Muscle layer of colon (tissue), 2 donors: ENCODE measurements around the gene PCIF1.
"Not testable (repeated sequence)": the region's sequence is repeated elsewhere in the genome, so short reads cannot be mapped to it uniquely, and the experiment has no call there.

Experiments
- H3K27ac ChIP-seq: one replicate; pipeline ENCODE4 v1.7.0; 2013; ENCODE audit warnings: low read depth, mild to moderate bottlenecking, low read length, moderate library complexity
- H3K27me3 ChIP-seq, 2 donors: one replicate each; pipeline ENCODE4 v1.7.0; 2013; ENCODE audit warnings: low read length in 2 of 2, mild to moderate bottlenecking in 2 of 2; ENCODE audit not compliant: insufficient read depth in 2 of 2, control insufficient read depth in 1 of 2
- H3K36me3 ChIP-seq: one replicate; pipeline ENCODE4 v1.7.0; 2013; ENCODE audit warnings: mild to moderate bottlenecking, low read length; ENCODE audit not compliant: insufficient read depth
- H3K4me1 ChIP-seq: one replicate; pipeline ENCODE4 v1.7.0; 2013; ENCODE audit warnings: mild to moderate bottlenecking, low read length; ENCODE audit not compliant: insufficient read depth
- H3K4me3 ChIP-seq, 2 donors: one replicate each; pipeline ENCODE4 v1.7.0; 2013; ENCODE audit warnings: low read length in 2 of 2, low read depth in 1 of 2, mild to moderate bottlenecking in 1 of 2, moderate library complexity in 1 of 2
- H3K9ac ChIP-seq: one replicate; pipeline ENCODE4 v1.7.0; 2013; ENCODE audit warnings: low read length
- H3K9me3 ChIP-seq: one replicate; pipeline ENCODE4 v1.7.0; 2013; ENCODE audit warnings: mild to moderate bottlenecking, low read length
- donor health status: abdominal sarcoma.
- donor health status: Adenocarcinoma of cecum.

The PCIF1 gene

DNA sequence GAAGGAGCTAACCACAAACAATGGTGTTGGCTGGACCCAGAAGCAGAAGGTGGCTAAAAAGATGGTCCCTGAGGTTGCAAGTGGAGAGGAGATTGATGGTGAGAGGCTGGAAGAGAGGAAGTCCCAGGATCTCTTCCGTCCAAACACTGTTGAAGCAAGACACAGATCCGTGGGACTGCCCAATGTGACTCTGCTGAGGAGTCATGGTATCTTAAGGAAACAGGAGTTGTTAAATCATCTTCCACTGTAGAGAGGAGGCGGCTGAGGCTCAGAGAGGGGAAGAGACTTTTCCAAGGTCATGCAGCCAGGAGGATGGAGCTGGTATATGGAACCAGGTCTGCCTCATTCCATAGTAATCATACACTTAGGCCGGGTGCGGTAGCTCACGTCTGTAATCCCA, 41.6 kb downstream of the PCIF1 start:
- H3K9ac ChIP-seq: no peak overlapping the region
- no peaks in the 10 kb centered on the region for H3K27me3 ChIP-seq
- H3K27ac ChIP-seq: no peak overlapping the region
- no peaks in the 10 kb centered on the region for H3K9me3 ChIP-seq
- peaks cover 6% of the 10 kb centered on the region for H3K4me1 ChIP-seq
- no peaks in the 10 kb centered on the region for H3K36me3 ChIP-seq
- H3K4me3 ChIP-seq: no peak overlapping the region

DNA sequence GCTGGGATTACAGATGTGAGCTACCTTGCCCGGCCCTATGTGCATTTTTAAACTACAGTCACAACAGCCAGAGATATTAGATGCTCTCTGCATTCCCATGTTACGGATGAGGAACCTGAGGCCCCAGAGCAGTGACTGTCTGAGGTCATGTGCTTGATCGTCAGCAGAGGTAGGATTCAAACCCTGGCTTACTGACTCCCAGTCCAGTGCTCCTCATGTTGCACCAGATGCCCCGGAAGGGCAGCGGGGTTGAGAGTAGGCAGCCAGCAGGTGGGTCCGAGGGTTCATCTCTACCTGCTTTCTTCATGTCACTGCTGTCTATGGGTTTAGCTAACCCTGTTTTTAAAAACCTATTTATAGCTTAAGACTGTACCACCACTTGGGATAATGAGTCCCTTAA, 46.8 kb downstream of the PCIF1 start:
- H3K9ac ChIP-seq: no peak overlapping the region
- H3K27ac ChIP-seq: no peak overlapping the region
- no peaks in the 10 kb centered on the region for H3K9me3 ChIP-seq
- no peaks in the 10 kb centered on the region for H3K27me3 ChIP-seq
- no peak overlapping the region for H3K4me3 ChIP-seq
- no peaks in the 10 kb centered on the region for H3K36me3 ChIP-seq
- H3K4me1 ChIP-seq: no peaks in the 10 kb centered on the region

DNA sequence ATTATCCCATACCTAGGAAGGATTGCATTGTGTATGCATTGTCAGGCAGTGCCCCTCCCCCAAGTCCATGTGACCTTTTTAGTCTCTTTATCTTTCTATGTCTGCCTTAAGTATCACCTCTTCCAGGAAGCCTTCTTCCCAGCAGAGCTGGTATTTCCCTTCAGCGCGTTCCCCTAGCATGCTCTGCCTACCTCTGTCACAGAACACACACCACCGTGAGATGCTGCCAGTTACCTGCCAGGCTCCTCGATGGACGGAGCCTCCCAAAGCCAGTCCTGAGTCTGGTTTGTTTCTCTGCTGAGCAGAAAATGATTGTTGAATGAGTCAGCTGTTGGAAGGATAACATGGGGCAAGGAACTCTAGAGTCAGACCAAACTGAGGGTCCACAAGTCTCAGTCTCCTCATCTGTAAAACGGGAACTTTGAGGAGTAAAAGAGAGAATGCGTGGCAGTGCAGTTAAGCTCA, 48.8 kb downstream of the PCIF1 start:
- H3K9ac ChIP-seq: no peak overlapping the region
- H3K27me3 ChIP-seq: no peaks in the 10 kb centered on the region
- no peak overlapping the region for H3K4me3 ChIP-seq
- no peak overlapping the region for H3K27ac ChIP-seq
- no peaks in the 10 kb centered on the region for H3K9me3 ChIP-seq
- no peaks in the 10 kb centered on the region for H3K36me3 ChIP-seq
- H3K4me1 ChIP-seq: no peaks in the 10 kb centered on the region

DNA sequence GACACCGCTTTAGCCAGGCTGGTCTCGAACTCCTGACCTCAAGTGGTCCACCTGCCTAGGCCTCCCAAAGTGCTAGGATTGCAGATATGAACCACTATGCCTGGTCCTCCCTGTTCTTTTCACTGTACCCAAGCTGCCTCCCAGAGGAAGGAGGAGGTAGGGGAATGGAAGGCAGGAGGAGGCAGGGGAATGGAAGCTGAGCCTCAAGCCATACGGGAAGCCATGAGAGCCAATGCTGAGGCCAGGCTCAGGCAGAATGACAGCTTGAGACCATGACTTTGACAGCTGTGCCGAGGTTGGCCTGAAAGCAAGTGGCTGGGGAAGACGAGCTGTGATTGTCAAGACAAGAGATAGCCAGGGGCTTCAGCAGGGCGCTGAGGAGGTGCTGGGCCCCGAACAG, 51.1 kb downstream of the PCIF1 start:
- no peaks in the 10 kb centered on the region for H3K9me3 ChIP-seq
- H3K27me3 ChIP-seq: peaks cover 0 to 3% of the 10 kb centered on the region in 2 donors
- H3K27ac ChIP-seq: no peak overlapping the region
- H3K4me3 ChIP-seq: no peak overlapping the region
- no peak overlapping the region for H3K9ac ChIP-seq
- H3K36me3 ChIP-seq: no peaks in the 10 kb centered on the region
- no peaks in the 10 kb centered on the region for H3K4me1 ChIP-seq

DNA sequence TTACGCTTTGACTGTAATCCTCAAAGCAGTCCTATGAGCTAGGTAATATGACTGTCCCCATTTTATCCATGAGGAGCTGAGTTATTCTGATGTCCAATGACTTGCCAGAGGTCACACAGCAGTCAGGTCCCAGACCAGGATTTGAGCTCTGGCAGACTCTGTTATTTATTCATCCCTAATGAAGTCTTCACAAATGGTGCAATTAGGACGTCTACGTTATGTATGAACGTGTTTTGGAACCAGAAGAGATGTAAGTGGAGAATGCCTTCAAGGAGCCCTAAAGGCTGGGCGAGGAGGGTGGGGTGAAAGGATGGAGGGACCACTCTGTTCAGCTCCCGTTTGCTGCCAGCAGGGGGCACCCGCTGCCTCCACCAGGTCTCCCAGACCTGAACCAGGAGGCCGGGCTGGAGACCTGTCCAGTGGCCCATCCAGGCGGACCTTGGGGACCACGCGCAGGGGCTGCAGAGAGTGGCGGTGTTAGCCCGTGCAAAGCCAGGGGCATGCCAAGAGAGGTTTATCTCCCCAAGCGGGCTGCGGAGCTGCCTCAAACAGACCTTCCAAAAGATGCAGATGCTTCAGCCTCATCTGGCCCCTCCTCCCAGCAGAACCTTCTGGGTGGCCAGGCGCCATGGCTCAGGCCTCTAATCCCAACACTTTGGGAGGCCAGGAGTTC, 52.8 kb downstream of the PCIF1 start:
- Histone ChIP-seq H3K27me3 (peaks cover 0 to 3% of the 10 kb centered on the region in 2 donors), H3K4me3 (no peak overlapping the region), H3K27ac (no peak overlapping the region), H3K9me3 (no peaks in the 10 kb centered on the region), H3K36me3 (no peaks in the 10 kb centered on the region), H3K4me1 (no peaks in the 10 kb centered on the region), H3K9ac (no peak overlapping the region)

DNA sequence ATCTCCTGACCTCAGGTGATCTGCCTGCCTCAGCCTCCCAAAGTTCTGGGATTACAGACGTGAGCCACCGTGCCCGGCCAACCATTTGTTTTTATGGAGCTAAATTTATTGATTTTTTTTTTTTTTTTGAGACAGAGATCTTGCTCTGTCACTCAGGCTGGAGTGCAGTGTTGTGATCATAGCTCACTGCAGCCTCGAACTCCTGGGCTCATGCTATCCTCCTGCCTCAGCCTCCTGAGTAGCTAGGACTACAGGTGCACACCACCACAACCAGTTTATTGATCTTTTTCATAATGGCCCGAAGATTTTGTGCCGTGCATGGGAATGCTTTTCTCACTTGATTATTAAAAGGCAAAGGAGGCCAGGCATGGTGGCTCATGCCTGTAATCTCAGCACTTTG, 54.3 kb downstream of the PCIF1 start:
- H3K27ac ChIP-seq, H3K4me1 ChIP-seq, H3K36me3 ChIP-seq, H3K4me3 ChIP-seq, H3K27me3 ChIP-seq, H3K9ac ChIP-seq, H3K9me3 ChIP-seq: not testable (repeated sequence)

DNA sequence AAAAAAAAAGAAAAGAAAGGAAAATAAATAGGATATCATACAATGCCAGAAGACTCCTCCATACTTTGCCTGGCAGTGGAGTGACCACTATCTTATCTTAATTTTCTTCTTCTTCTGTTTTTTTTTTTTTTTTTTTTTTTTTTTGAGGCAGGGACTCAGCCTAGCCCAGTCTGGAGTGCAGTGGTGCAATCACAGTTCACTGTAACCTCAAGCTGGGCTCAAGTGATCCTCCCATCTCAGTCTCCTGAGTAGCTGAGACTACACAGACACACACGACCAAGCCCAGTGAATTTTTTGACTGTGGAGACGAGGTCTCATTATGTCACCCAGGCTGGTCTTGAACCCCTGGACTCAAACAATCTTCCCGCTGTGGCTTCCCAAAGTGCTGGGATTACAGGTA, 57.1 kb downstream of the PCIF1 start:
- Histone ChIP-seq H3K9ac (no peak overlapping the region), H3K36me3 (no peaks in the 10 kb centered on the region), H3K27me3 (peaks cover 0 to 8% of the 10 kb centered on the region in 2 donors), H3K9me3 (no peaks in the 10 kb centered on the region), H3K4me1 (no peaks in the 10 kb centered on the region), H3K4me3 (no peak overlapping the region), H3K27ac (no peak overlapping the region)

DNA sequence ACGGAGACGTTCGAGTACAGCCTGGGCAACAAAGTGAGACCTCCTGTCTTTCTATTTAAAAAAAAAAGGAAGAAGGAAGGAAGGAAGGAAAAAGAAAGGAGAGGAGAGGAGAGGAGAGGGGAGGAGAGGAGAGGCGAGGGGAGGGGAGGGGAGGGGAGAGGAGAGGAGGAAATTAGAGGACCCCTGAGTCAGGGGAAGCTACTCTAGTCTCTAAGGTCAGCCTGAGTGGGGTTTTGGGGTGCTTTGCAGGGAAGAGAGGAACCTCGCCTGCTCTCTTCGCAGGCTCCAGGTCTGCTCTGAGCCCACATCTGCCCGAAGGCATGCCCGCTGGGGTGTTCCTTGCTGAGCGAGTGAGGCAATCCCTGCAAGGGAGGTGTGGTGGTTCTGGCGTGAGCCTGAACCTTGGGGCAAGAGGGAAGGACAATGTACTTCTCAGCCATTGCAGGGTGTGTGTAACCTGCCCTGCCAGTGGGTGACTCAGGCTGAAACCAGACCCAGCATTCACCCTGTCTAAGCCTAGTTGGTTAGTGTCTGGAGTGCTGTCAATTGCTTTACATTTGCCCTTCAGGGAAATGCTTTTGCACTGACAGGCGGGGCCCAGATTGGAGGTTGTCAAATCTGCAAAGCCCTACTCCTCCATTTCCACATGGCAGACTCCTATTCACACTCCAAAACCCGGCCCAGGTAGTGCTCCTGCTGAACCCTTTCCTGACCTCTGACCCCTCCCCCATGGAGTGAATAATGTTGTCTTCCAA, 58.9 kb downstream of the PCIF1 start:
- Histone ChIP-seq H3K36me3 (no peaks in the 10 kb centered on the region), H3K4me1 (no peaks in the 10 kb centered on the region), H3K9me3 (no peaks in the 10 kb centered on the region), H3K4me3 (no peak overlapping the region), H3K9ac (no peak overlapping the region), H3K27ac (no peak overlapping the region), H3K27me3 (peaks cover 0 to 8% of the 10 kb centered on the region in 2 donors)

DNA sequence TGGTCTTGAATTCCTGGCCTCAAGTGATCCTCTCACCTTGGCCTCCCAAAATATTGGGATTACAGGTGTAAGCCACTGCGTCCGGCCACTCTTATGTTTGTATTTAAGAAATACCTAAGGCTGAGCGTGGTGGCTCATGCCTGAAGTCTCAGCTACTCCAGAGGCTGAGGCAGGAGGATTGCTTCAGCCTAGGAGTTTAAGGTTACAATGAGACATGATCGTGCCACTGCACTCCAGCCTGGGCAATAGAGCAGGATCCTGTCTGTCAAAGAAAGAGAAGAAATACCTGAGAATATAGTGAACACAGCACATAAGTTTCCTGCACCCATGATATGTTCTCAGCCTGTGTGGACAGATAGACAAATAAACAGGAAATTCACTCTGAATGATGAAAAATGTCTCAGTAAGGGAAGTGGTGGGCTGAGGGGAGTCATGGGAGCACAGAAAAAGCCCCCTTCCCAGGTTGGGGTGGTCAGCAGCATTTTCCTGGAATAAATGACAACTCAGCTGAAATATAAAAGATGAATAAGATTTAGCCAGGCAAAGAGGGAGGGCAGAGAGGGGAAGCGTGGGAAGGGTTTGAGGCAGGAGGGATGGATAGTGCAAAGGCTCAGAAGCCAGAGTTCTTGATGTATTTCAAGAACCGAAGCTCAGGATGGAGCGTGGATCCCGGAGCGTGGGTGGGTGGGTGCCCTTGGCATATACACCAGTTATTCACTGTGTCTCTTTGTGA, 60.4 kb downstream of the PCIF1 start:
- Histone ChIP-seq H3K27ac (no peak overlapping the region), H3K36me3 (no peaks in the 10 kb centered on the region), H3K9me3 (no peaks in the 10 kb centered on the region), H3K9ac (no peak overlapping the region), H3K4me3 (no peak overlapping the region), H3K27me3 (peaks cover 0 to 5% of the 10 kb centered on the region in 2 donors), H3K4me1 (no peaks in the 10 kb centered on the region)

DNA sequence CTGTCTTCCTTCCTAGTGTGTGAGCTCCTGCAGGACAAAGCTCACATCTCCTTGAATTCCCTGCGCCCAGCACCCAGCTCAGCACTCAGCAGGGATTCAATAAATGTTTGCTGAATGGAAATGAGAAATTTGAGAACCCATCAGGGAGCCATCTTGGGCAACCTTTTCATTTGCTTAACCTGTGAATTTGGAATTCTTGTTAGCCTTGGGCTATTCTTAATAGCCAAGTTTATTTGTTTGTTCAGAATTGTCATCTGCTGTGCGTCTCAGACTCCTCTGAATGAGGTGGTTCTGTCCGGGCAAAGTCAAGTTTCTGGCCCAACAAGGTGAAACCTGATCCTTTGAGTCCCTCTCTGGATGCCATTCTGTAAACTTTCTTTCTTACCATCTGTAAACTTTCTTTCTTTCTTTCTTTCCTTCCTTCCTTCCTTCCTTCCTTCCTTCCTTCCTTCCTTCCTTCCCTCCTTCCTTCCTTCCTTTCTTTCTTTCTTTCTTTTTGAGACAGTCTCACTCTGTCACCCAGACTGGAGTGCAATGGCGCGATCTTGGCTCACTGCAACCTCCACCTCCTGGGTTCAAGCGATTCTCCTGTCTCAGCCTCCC, 61.1 kb downstream of the PCIF1 start:
- H3K36me3 ChIP-seq, H3K9ac ChIP-seq: not testable (repeated sequence)

DNA sequence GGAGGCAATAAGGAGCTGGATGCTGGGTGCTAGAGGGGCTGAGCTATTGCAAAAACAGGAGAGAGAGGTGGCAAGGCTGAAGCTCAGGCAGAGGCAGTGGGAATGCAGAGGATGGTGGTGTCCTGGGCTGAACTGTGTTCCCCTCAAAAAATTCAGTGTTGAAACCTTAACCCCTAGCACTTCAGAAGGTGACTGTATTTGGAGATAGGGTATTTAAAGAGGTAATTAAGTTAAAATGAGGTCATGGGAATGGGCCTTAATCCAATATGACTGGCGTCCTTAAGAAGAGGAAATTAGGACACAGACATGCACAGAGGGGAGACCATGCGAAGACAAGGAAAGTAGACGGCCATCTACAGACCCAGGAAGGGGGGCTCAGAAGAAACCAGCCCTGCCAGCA, 62.7 kb downstream of the PCIF1 start:
- Histone ChIP-seq H3K27ac (no peak overlapping the region), H3K9ac (no peak overlapping the region), H3K27me3 (peaks cover 4 to 5% of the 10 kb centered on the region in 2 donors), H3K4me1 (no peaks in the 10 kb centered on the region), H3K36me3 (no peaks in the 10 kb centered on the region), H3K9me3 (no peaks in the 10 kb centered on the region), H3K4me3 (no peak overlapping the region)

More for the DNA sequence above, 61.1 kb downstream of the PCIF1 start:
- H3K9me3 ChIP-seq, H3K27ac ChIP-seq, H3K4me1 ChIP-seq, H3K4me3 ChIP-seq, H3K27me3 ChIP-seq: not testable (repeated sequence)
